Upper lobe of left lung (tissue), 6 donors: ENCODE measurements around the gene PPHLN1. TPM values are rescaled to one million over a fixed set of nuclear protein-coding genes. Genes with fewer than 3 reads are reported as not detected.

Experiments used
- ATAC-seq, 2 donors: fragments of 200-7000 bp; cut with Tn5 transposase; one replicate each; pipeline ENCODE4 v1.9.1; 2022; ENCODE audit warnings: mild to moderate bottlenecking in 2 of 2, moderate library complexity in 2 of 2; ENCODE audit not compliant: low FRiP score in 2 of 2
- DNase-seq, 2 donors: peaks; one replicate each; pipeline ENCODE4 v3.0.0-alpha.2; 2019 to 2020
- H3K27ac ChIP-seq, 4 donors: fragments of 200-600 bp; sonication (generic); one replicate each; pipeline ENCODE4 v1.5.1; 2016 to 2019
- H3K27me3 ChIP-seq, 4 donors: fragments of 200-600 bp; sonication (generic); one replicate each; pipeline ENCODE4 v1.5.1; 2017 to 2019
- H3K36me3 ChIP-seq, 4 donors: fragments of 200-600 bp; sonication (generic); one replicate each; pipeline ENCODE4 v1.5.1; 2016 to 2019
- H3K4me1 ChIP-seq, 4 donors: fragments of 200-600 bp; sonication (generic); one replicate each; pipeline ENCODE4 v1.5.1; 2018 to 2019
- H3K4me3 ChIP-seq, 4 donors: fragments of 200-600 bp; sonication (generic); one replicate each; pipeline ENCODE4 v1.5.1; 2017 to 2019; ENCODE audit warnings: mild to moderate bottlenecking in 2 of 4, moderate library complexity in 1 of 4
- H3K9me3 ChIP-seq, 4 donors: fragments of 200-600 bp; sonication (generic); one replicate each; pipeline ENCODE4 v1.5.1; 2018 to 2019
- CTCF ChIP-seq, 6 experiments: fragments of 450-650 bp in 4 of 6; fragments of 200-600 bp in 2 of 6; sonication (generic) in 2 of 6; IDR thresholded peaks; one replicate each; pipeline ENCODE4 v1.5.1; 2016 to 2019; ENCODE audit warnings: antibody characterized with exemption in 6 of 6
- EP300 ChIP-seq, 4 donors: sonication (generic); formaldehyde crosslinking; IDR thresholded peaks; one replicate each; pipeline ENCODE4 v1.5.1; 2017; ENCODE audit warnings: antibody characterized with exemption in 4 of 4, control low read depth in 2 of 4
- POLR2A ChIP-seq, 4 donors: fragments of 450-650 bp; IDR thresholded peaks; one replicate each; pipeline ENCODE4 v1.5.1; 2016 to 2017; ENCODE audit warnings: antibody characterized with exemption in 4 of 4, mild to moderate bottlenecking in 2 of 4
- POLR2AphosphoS5 ChIP-seq, 2 donors: sonication (generic); formaldehyde crosslinking; IDR thresholded peaks; one replicate each; pipeline ENCODE4 v1.5.1; 2017; ENCODE audit warnings: antibody characterized with exemption in 2 of 2
- WGBS, 2 donors: methylation state at CpG; one replicate each; pipeline ENCODE4 v1.1.5; 2017 to 2018; 5-methylcytosine and 5-hydroxymethylcytosine counted together
- total RNA-seq, 6 donors: library from RNA; depleted of rRNA in 4 of 6; stranded (reverse); fragments of >200 nt in 4 of 6; gene quantifications; one replicate each; pipeline versions ENCODE4 v1.1.0 to v1.2.1, GENCODE V29; 2016 to 2021
- donor health status: DM: no; HTN: no; CAD: no; lungs with moderate emphysema.
- donor health status: DM: no; HTN: yes; CAD: no; lungs with severe emphysema.

Gene PPHLN1
- total RNA-seq, 6 donors from 2014 or later, result 24.5 to 69.1 (median 46.7) TPM

- WGBS, 2 donors, result 77 to 87% methylated on average over 2 of the region's 2 CpGs
- TF ChIP-seq EP300 (IDR thresholded peaks at IDR 0.05) (no peak), POLR2AphosphoS5 (IDR thresholded peaks at IDR 0.05) (no peak), POLR2A (IDR thresholded peaks at IDR 0.05) (no peak), CTCF (IDR thresholded peaks at IDR 0.05) (no peak)
Observed at GRCh38 chr12:42394429-42394828, 68.5 kb downstream of the PPHLN1 start.

GRCh38 chr12:42396473-42397259 lies 70.7 kb downstream of the PPHLN1 start:
- Histone ChIP-seq H3K9me3 (no peaks in the 10 kb centered on the region), H3K4me1 (no peaks in the 10 kb centered on the region), H3K27ac (no peak overlapping the region), H3K36me3 (peaks cover 0 to 22% (median 2%) of the 10 kb centered on the region in 4 donors), H3K27me3 (no peaks in the 10 kb centered on the region), H3K4me3 (no peak overlapping the region)
- ATAC-seq, result no peak
- TF ChIP-seq POLR2AphosphoS5 (IDR thresholded peaks at IDR 0.05), result no peak
- TF ChIP-seq CTCF (IDR thresholded peaks at IDR 0.05), result no peak
- TF ChIP-seq POLR2A (IDR thresholded peaks at IDR 0.05), result no peak
- TF ChIP-seq EP300 (IDR thresholded peaks at IDR 0.05), result no peak
- no peak for DNase-seq
- 84 to 96% methylated on average over 3 of the region's 3 CpGs for WGBS, 2 donors

More at GRCh38 chr12:42394429-42394828, 68.5 kb downstream of the PPHLN1 start:
- H3K27ac ChIP-seq, result no peak overlapping the region
- no peaks in the 10 kb centered on the region for H3K4me1 ChIP-seq
- ATAC-seq, result no peak
- no peaks in the 10 kb centered on the region for H3K9me3 ChIP-seq
- no peak for DNase-seq
- H3K27me3 ChIP-seq, result no peaks in the 10 kb centered on the region
- H3K4me3 ChIP-seq, result no peak overlapping the region
- H3K36me3 ChIP-seq, result peaks cover 0 to 25% (median 2%) of the 10 kb centered on the region in 4 donors

- no peak for ATAC-seq
- no peaks in the 10 kb centered on the region for H3K9me3 ChIP-seq
- TF ChIP-seq POLR2AphosphoS5 (IDR thresholded peaks at IDR 0.05) (no peak), EP300 (IDR thresholded peaks at IDR 0.05) (no peak), CTCF (IDR thresholded peaks at IDR 0.05) (no peak), POLR2A (IDR thresholded peaks at IDR 0.05) (no peak)
Observed at GRCh38 chr12:42402821-42403411, 76.9 kb downstream of the PPHLN1 start.

GRCh38 chr12:42407306-42407705 lies 81.3 kb downstream of the PPHLN1 start:
- WGBS, 2 donors, result 90 to 100% methylated on average over 1 of the region's 1 CpG

More at GRCh38 chr12:42402821-42403411, 76.9 kb downstream of the PPHLN1 start:
- H3K4me1 ChIP-seq, result no peaks in the 10 kb centered on the region
- no peak overlapping the region for H3K27ac ChIP-seq
- peaks cover 0 to 20% (median 2%) of the 10 kb centered on the region in 4 donors for H3K36me3 ChIP-seq
- H3K4me3 ChIP-seq, result no peak overlapping the region
- no peaks in the 10 kb centered on the region for H3K27me3 ChIP-seq
- no peak for DNase-seq

More at GRCh38 chr12:42407306-42407705, 81.3 kb downstream of the PPHLN1 start:
- Histone ChIP-seq H3K36me3 (no peaks in the 10 kb centered on the region), H3K9me3 (no peaks in the 10 kb centered on the region), H3K4me3 (no peak overlapping the region), H3K27me3 (no peaks in the 10 kb centered on the region), H3K4me1 (peaks cover 0 to 5% (median 2%) of the 10 kb centered on the region in 4 donors), H3K27ac (no peak overlapping the region)
- DNase-seq (no peak), ATAC-seq (no peak)
- TF ChIP-seq CTCF (IDR thresholded peaks at IDR 0.05) (no peak), EP300 (IDR thresholded peaks at IDR 0.05) (no peak), POLR2AphosphoS5 (IDR thresholded peaks at IDR 0.05) (no peak), POLR2A (IDR thresholded peaks at IDR 0.05) (no peak)
